PC-3 (cell line): Measurements from ENCODE around the gene PACRG. TPM values are rescaled to one million over a fixed set of nuclear protein-coding genes. Genes with fewer than 3 reads are reported as not detected.

Source experiments
- ATAC-seq: fragments of 200-7000 bp; cut with Tn5 transposase; 2 replicates; pipeline ENCODE4 v1.9.1; 2020; ENCODE audit warnings: mild to moderate bottlenecking, moderate library complexity
- BruUV-seq: library from RNA; stranded (reverse); fragments of 400-500 nt; replicated peaks from 2 replicates; lab custom pipeline; 2021; lab: Mats Ljungman, UMichigan
- CTCF ChIA-PET: fragments of 300-600 bp; sonication (Branson Sonifier 250); formaldehyde crosslinking; loops from one replicate; lab custom pipeline; 2022; ENCODE audit warnings: antibody characterized with exemption; lab: Charles Lee
- POLR2A ChIA-PET: fragments of 300-600 bp; sonication (Branson Sonifier 250); formaldehyde crosslinking; loops from one replicate; lab custom pipeline; 2022; ENCODE audit warnings: antibody characterized with exemption; ENCODE audit not compliant: unreplicated experiment; lab: Charles Lee
- DNase-seq: peaks from one replicate; pipeline ENCODE4 v3.0.0-alpha.2; 2015
- H2AFZ ChIP-seq: fragments of 300-600 bp; sonication (generic); 2 replicates; pipeline ENCODE4 v1.6.0; 2016; ENCODE audit warnings: antibody characterized with exemption, low read length
- H3F3A ChIP-seq: fragments of 300-600 bp; sonication (generic); one replicate; pipeline ENCODE4 v1.6.0; 2017; ENCODE audit warnings: antibody characterized with exemption, low read length, control low read depth, mild to moderate bottlenecking; ENCODE audit not compliant: unreplicated experiment
- H3K27ac ChIP-seq: fragments of 300-600 bp; sonication (generic); 2 replicates; pipeline ENCODE4 v1.5.1; 2016; ENCODE audit warnings: mild to moderate bottlenecking, low read length
- H3K27me3 ChIP-seq: fragments of 300-600 bp; sonication (generic); 2 replicates; pipeline ENCODE4 v1.6.1; 2016; ENCODE audit warnings: low read length, mixed read lengths
- H3K36me3 ChIP-seq: fragments of 300-600 bp; sonication (generic); 2 replicates; pipeline ENCODE4 v1.6.1; 2016; ENCODE audit warnings: low read depth, mixed run types, low read length, mixed read lengths
- H3K4me1 ChIP-seq: fragments of 300-600 bp; sonication (generic); 2 replicates; pipeline ENCODE4 v1.5.1; 2016; ENCODE audit warnings: low read length; ENCODE audit not compliant: insufficient read depth
- H3K4me2 ChIP-seq: fragments of 300-600 bp; sonication (generic); 2 replicates; pipeline ENCODE4 v1.6.0; 2016; ENCODE audit warnings: low read length
- H3K4me3 ChIP-seq: fragments of 300-600 bp; sonication (generic); 2 replicates; pipeline ENCODE4 v1.5.1; 2016; ENCODE audit warnings: mild to moderate bottlenecking, low read length, mixed read lengths
- H3K79me2 ChIP-seq: fragments of 300-600 bp; sonication (generic); 2 replicates; pipeline ENCODE4 v1.6.1; 2017; ENCODE audit warnings: low read length, mixed read lengths
- H3K9ac ChIP-seq: fragments of 300-600 bp; sonication (generic); 2 replicates; pipeline ENCODE4 v1.6.0; 2016; ENCODE audit warnings: mild to moderate bottlenecking, low read length
- H3K9me2 ChIP-seq: fragments of 300-600 bp; sonication (generic); replicated peaks from 2 replicates; pipeline ENCODE4 v1.6.1; 2016; ENCODE audit warnings: mixed run types, low read length, mixed read lengths
- H3K9me3 ChIP-seq: fragments of 300-600 bp; sonication (generic); 2 replicates; pipeline ENCODE4 v1.6.1; 2016; ENCODE audit warnings: low read length, mixed read lengths
- H4K20me1 ChIP-seq: fragments of 300-600 bp; sonication (generic); 2 replicates; pipeline ENCODE4 v1.6.1; 2016; ENCODE audit warnings: low read length, mixed read lengths
- CTCF ChIP-seq: fragments of 300-600 bp; sonication (generic); conservative IDR thresholded peaks from 2 replicates; pipeline ENCODE4 v1.5.1; 2017; ENCODE audit warnings: antibody characterized with exemption, low read depth, mild to moderate bottlenecking, low read length
- EZH2 ChIP-seq: fragments of 300-600 bp; sonication (generic); IDR thresholded peaks from one replicate; pipeline ENCODE4 v1.6.1; 2017; ENCODE audit warnings: antibody characterized with exemption, mild to moderate bottlenecking, low read length; ENCODE audit not compliant: unreplicated experiment
- EZH2phosphoT487 ChIP-seq: fragments of 300-600 bp; sonication (generic); IDR thresholded peaks from 2 replicates; pipeline ENCODE4 v1.6.1; 2018; ENCODE audit warnings: mild to moderate bottlenecking, antibody characterized with exemption, low read length, borderline replicate concordance
- intact Hi-C: fragments of 100-400 bp; cut with micrococcal nuclease; formaldehyde crosslinking; loops from 2 replicates; pipeline ENCODE4 v1.9.0; 2023
- total RNA-seq: library from RNA; depleted of rRNA; stranded (reverse); fragments of >200 nt; gene quantifications from 2 replicates; pipeline ENCODE4 v1.2.3, GENCODE V29; 2014

PACRG gene
- total RNA-seq, 1 experiment from 2014 or later, result not detected

- H3K9me3 ChIP-seq, result no peaks in the 10 kb centered on the region
- ChIA-PET POLR2A (no interaction called here), CTCF (no interaction called here)
- TF ChIP-seq EZH2phosphoT487 (no peak), CTCF (no peak), EZH2 (no peak)
- H3K4me3 ChIP-seq, result no peak overlapping the region
- BruUV-seq, result no TSS peak
- H3K27ac ChIP-seq, result no peak overlapping the region
- no peaks in the 10 kb centered on the region for H3F3A ChIP-seq
- no peaks in the 10 kb centered on the region for H3K79me2 ChIP-seq
- no peak for ATAC-seq
- no peak for DNase-seq
- H3K4me2 ChIP-seq, result no peak overlapping the region
- intact Hi-C loops, result no loop called here
- no peak overlapping the region for H3K9ac ChIP-seq
- no peaks in the 10 kb centered on the region for H3K27me3 ChIP-seq
- no peaks in the 10 kb centered on the region for H3K36me3 ChIP-seq
- peaks cover 13% of the 10 kb centered on the region for H3K4me1 ChIP-seq
- H4K20me1 ChIP-seq, result no peaks in the 10 kb centered on the region
- no peaks in the 10 kb centered on the region for H3K9me2 ChIP-seq
- H2AFZ ChIP-seq, result no peak overlapping the region
These were observed 615.1 kb downstream of the PACRG start for GRCh38 chr6:163342571-163343539.

GRCh38 chr6:163343609-163344008 is 615.8 kb downstream of the PACRG start:
- POLR2A ChIA-PET, result no interaction called here
- no peak overlapping the region for H3K9ac ChIP-seq
- CTCF ChIA-PET, result no interaction called here
- no peaks in the 10 kb centered on the region for H3K9me3 ChIP-seq
- H3K4me1 ChIP-seq, result peaks cover 13% of the 10 kb centered on the region
- DNase-seq (no peak), ATAC-seq (no peak)
- H3K79me2 ChIP-seq, result no peaks in the 10 kb centered on the region
- H3K4me3 ChIP-seq, result no peak overlapping the region
- H3K27me3 ChIP-seq, result no peaks in the 10 kb centered on the region
- H3K27ac ChIP-seq, result no peak overlapping the region
- intact Hi-C loops, result no loop called here
- no peaks in the 10 kb centered on the region for H4K20me1 ChIP-seq
- no peak overlapping the region for H3K4me2 ChIP-seq
- no TSS peak for BruUV-seq
- no peak overlapping the region for H2AFZ ChIP-seq
- no peaks in the 10 kb centered on the region for H3F3A ChIP-seq
- TF ChIP-seq EZH2 (no peak), CTCF (no peak), EZH2phosphoT487 (no peak)
- no peaks in the 10 kb centered on the region for H3K9me2 ChIP-seq
- no peaks in the 10 kb centered on the region for H3K36me3 ChIP-seq

- ATAC-seq, result no peak
- Histone ChIP-seq H3K9ac (no peak overlapping the region), H3K4me3 (no peak overlapping the region), H3F3A (no peaks in the 10 kb centered on the region), H3K36me3 (no peaks in the 10 kb centered on the region), H3K4me2 (no peak overlapping the region), H3K27ac (no peak overlapping the region), H3K79me2 (no peaks in the 10 kb centered on the region), H2AFZ (no peak overlapping the region), H3K27me3 (no peaks in the 10 kb centered on the region), H3K9me2 (no peaks in the 10 kb centered on the region), H4K20me1 (no peaks in the 10 kb centered on the region), H3K9me3 (no peaks in the 10 kb centered on the region), H3K4me1 (peaks cover 13% of the 10 kb centered on the region)
- intact Hi-C loops, result no loop called here
- TF ChIP-seq EZH2phosphoT487 (no peak), CTCF (no peak), EZH2 (no peak)
- BruUV-seq, result no TSS peak
- no peak for DNase-seq
- ChIA-PET POLR2A (no interaction called here), CTCF (no interaction called here)
These were observed 616.6 kb downstream of the PACRG start for GRCh38 chr6:163344411-163344810.
